Ovary (tissue), 9 donors: Measurements from ENCODE around the gene CRYBB2. TPM values are rescaled to one million over a fixed set of nuclear protein-coding genes. Genes with fewer than 3 reads are reported as not detected.
"Not testable (repeated sequence)": the region's sequence is repeated elsewhere in the genome, so short reads cannot be mapped to it uniquely, and the experiment has no call there.

Experiments
- DNase-seq, 5 donors: peaks; one replicate each; pipeline ENCODE4 v3.0.0-alpha.2; 2019 to 2020
- H3K27ac ChIP-seq, 2 donors: fragments of 200-600 bp; one replicate each; pipeline versions ENCODE4 v1.5.1 to v1.8.0; 2019 to 2022
- H3K27me3 ChIP-seq: fragments of 200-600 bp; one replicate; pipeline ENCODE4 v1.8.0; 2022
- H3K36me3 ChIP-seq: fragments of 200-600 bp; sonication (generic); one replicate; pipeline ENCODE4 v1.5.1; 2019
- H3K4me1 ChIP-seq: one replicate; pipeline ENCODE4 v1.8.1; 2013; ENCODE audit warnings: mild to moderate bottlenecking, moderate library complexity; ENCODE audit not compliant: insufficient read depth
- H3K4me3 ChIP-seq: fragments of 200-600 bp; sonication (generic); one replicate; pipeline ENCODE4 v1.5.1; 2017
- H3K9me3 ChIP-seq, 2 donors: fragments of 200-600 bp in 1 of 2; sonication (generic) in 1 of 2; one replicate each; pipeline versions ENCODE4 v1.5.1 to v1.8.1; 2013 to 2019; ENCODE audit warnings: mild to moderate bottlenecking in 1 of 2, moderate library complexity in 1 of 2
- EP300 ChIP-seq: sonication (generic); formaldehyde crosslinking; IDR thresholded peaks from one replicate; pipeline ENCODE4 v1.6.1; 2017; ENCODE audit warnings: antibody characterized with exemption
- POLR2A ChIP-seq: fragments of 450-650 bp; IDR thresholded peaks from one replicate; pipeline ENCODE4 v1.6.1; 2017; ENCODE audit warnings: antibody characterized with exemption, mild to moderate bottlenecking, moderate library complexity
- WGBS, 3 donors: extraction: QIAGEN DNeasy Blood & Tissue Kit in 1 of 3; methylation state at CpG; one replicate each; pipeline versions ENCODE4 v1.1.5 to v1.1.7; 2013 to 2017; 5-methylcytosine and 5-hydroxymethylcytosine counted together
- intact Hi-C, 4 donors: fragments of 100-400 bp; cut with DNase I; formaldehyde crosslinking; loops; one replicate each; pipeline versions ENCODE4 v1.11.0 to v1.15.1; 2022 to 2023
- polyA plus RNA-seq, 2 donors: library from polyadenylated mRNA; stranded (reverse); fragments of 200-250 nt in 1 of 2; fragments of 350-450 nt in 1 of 2; fragmentation: Illumina TruSeq in 1 of 2; extraction: RNeasy Lipid Tissue Mini Kit (QIAGEN cat#74804) in 1 of 2; gene quantifications; one replicate each; pipeline ENCODE4 v1.2.3, GENCODE V29; 2013 to 2014
- total RNA-seq, 7 donors: library from RNA; depleted of rRNA in 2 of 7; stranded (reverse); fragments of >200 nt in 2 of 7; fragmentation: NEBNext Ultra II Directional in 3 of 7; extraction: Animal tissue kit (Norgen Biotek cat#: 25700) in 3 of 7; gene quantifications; one replicate each; pipeline versions ENCODE4 v1.1.0 to v1.2.4, GENCODE V29; 2016 to 2023
- TF ChIP-seq, protein P1 (sequence below), 3 donors: fragments of 450-650 bp in 2 of 3; fragments of 200-600 bp in 1 of 3; IDR thresholded peaks; one replicate each; pipeline versions ENCODE4 v1.5.1 to v1.8.0; 2016 to 2022; ENCODE audit warnings: antibody characterized with exemption in 3 of 3, mild to moderate bottlenecking in 1 of 3
- donor health status: DM: no; HTN: no; CAD: no; lungs with moderate emphysema.
- donor health status: DM: no; HTN: no; CAD: no.
- donor health status: Bipolar disorder and iron deficiency.
- donor health status: DM: yes; HTN: yes; CAD: no.
- donor health status: DM: no; HTN: no; CAD: no.
- donor health status: DM: yes; HTN: yes; CAD: no.

Gene CRYBB2
- total and polyA plus RNA-seq, 9 donors, result 0.08 to 0.42 (median 0.30) TPM; not detected in 6

DNA sequence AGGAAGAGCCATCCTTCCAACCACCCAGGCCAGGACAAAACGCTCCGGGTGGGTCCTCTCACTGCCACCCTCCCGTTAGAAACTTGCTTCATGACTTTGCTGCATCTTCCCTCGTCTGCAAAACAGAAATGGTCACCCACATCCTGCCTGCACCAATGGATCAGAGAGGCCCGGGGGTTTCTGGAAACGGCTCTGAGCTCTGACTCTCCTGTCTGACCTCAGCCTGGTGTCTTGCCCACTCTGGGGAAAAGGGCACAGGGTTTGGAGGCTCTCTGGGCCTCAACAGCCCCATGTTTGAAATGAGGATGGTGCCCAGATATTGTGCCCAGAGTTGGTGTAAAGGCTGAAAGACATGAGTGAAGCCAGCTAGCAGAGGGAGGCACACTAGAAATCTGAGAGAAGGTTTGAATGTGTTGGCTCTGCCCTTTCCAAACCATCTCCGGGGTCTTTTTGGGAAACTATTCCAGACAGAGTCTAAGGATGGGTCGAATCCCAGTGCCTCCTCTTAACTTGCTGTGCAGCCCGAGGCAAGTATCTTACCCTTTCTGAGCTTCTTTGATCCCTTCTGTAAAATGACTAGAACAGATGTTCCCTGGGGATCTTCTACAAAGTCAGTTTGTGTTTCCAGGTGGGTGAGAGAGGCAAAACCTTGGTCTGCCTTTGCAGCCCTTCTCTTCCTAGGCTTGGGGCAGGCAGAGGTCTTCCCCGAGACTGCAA lies 17.7 kb upstream of the CRYBB2 start:
- H3K4me1 ChIP-seq, result no peaks in the 10 kb centered on the region
- no peak for TF ChIP-seq EP300
- TF ChIP-seq, protein P1, sequence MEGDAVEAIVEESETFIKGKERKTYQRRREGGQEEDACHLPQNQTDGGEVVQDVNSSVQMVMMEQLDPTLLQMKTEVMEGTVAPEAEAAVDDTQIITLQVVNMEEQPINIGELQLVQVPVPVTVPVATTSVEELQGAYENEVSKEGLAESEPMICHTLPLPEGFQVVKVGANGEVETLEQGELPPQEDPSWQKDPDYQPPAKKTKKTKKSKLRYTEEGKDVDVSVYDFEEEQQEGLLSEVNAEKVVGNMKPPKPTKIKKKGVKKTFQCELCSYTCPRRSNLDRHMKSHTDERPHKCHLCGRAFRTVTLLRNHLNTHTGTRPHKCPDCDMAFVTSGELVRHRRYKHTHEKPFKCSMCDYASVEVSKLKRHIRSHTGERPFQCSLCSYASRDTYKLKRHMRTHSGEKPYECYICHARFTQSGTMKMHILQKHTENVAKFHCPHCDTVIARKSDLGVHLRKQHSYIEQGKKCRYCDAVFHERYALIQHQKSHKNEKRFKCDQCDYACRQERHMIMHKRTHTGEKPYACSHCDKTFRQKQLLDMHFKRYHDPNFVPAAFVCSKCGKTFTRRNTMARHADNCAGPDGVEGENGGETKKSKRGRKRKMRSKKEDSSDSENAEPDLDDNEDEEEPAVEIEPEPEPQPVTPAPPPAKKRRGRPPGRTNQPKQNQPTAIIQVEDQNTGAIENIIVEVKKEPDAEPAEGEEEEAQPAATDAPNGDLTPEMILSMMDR (IDR thresholded peaks at IDR 0.05), result no peak
- no peak for TF ChIP-seq POLR2A
- intact Hi-C loops, result no loop called here
- no peaks in the 10 kb centered on the region for H3K27me3 ChIP-seq
- WGBS, 3 donors, result 51 to 63% (median 61%) methylated on average over 9 to 10 of the region's 10 CpGs
- no peaks in the 10 kb centered on the region for H3K36me3 ChIP-seq
- no peaks in the 10 kb centered on the region for H3K9me3 ChIP-seq
- no peak overlapping the region for H3K27ac ChIP-seq
- no peak for DNase-seq
- no peak overlapping the region for H3K4me3 ChIP-seq

DNA sequence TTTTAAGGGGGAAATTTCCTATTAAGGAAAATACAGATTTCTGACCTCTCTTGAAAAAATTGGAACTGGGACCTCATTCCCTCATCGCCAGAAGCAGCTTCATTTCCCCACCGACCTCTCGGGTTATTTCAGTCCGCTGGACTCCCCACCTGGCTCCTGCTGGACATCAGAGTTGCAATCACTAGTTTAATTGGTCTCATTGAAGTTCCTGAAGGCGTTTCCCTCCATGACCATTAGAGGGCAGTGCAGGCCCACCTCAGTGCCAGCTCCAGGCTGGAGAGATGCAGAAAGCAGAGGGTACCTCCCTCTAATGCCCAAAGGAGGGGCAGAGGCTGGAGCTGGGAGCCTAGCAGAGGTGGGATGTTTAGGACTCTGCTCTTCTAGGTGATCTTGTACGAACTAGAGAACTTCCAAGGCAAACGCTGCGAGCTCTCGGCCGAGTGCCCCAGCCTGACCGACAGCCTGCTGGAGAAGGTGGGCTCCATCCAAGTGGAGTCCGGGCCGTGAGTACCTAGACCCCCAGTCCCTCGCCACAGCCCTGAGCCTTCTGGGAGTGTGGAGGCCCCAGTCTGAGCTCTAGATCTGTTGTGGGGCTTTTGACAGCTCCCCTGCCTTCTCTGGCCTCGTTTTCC lies 17.0 kb upstream of the CRYBB2 start:
- H3K4me1 ChIP-seq, result no peaks in the 10 kb centered on the region
- intact Hi-C loops, result no loop called here
- no peak overlapping the region for H3K4me3 ChIP-seq
- 18 to 49% (median 49%) methylated on average over 7 to 15 of the region's 15 CpGs for WGBS, 3 donors
- TF ChIP-seq EP300, result no peak
- TF ChIP-seq, protein P1 (IDR thresholded peaks at IDR 0.05), result peak; percentile 27 to 78 (median 30)
- H3K36me3 ChIP-seq, result no peaks in the 10 kb centered on the region
- no peak overlapping the region for H3K27ac ChIP-seq
- H3K9me3 ChIP-seq, result no peaks in the 10 kb centered on the region
- peak; percentile 33 to 65 (median 48) for DNase-seq
- no peaks in the 10 kb centered on the region for H3K27me3 ChIP-seq

- TF ChIP-seq, protein P1 (IDR thresholded peaks at IDR 0.05), result no peak
- TF ChIP-seq EP300 (no peak), POLR2A (no peak)
- intact Hi-C loops, result no loop called here
- H3K27me3 ChIP-seq, result no peaks in the 10 kb centered on the region
- WGBS, 3 donors, result 93 to 96% (median 93%) methylated on average over 4 of the region's 4 CpGs
- no peak for DNase-seq
- no peaks in the 10 kb centered on the region for H3K4me1 ChIP-seq
- no peaks in the 10 kb centered on the region for H3K9me3 ChIP-seq
- no peak overlapping the region for H3K4me3 ChIP-seq
- H3K36me3 ChIP-seq, result no peaks in the 10 kb centered on the region
- no peak overlapping the region for H3K27ac ChIP-seq
These were observed 16.4 kb upstream of the CRYBB2 start for GRCh38 chr22:25203082-25203481.

GRCh38 chr22:25204547-25204946 lies 14.9 kb upstream of the CRYBB2 start:
- H3K36me3 ChIP-seq, H3K27me3 ChIP-seq, DNase-seq, intact Hi-C loops, H3K27ac ChIP-seq, H3K9me3 ChIP-seq, H3K4me1 ChIP-seq, H3K4me3 ChIP-seq: not testable (repeated sequence)
- 80 to 87% (median 84%) methylated on average over 7 of the region's 7 CpGs for WGBS, 3 donors

DNA sequence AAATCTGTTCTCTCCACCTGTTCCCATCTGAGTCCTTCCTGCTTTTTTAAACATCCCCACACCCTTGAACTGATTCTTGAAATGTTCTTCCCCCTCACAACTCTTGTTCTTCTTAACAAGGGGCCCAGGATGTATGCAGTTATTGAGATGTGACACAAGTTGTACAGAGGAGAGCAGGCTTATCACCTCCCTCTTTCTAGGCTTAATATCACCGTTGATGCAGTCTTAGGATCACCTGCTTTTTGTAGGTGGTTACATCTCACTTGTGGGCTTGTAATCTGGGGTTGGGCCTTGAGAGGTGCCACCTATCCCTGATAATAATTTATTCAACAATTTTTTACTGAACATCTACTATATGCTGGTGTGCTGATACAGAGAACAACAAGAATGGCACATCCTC lies 13.6 kb upstream of the CRYBB2 start:
- intact Hi-C loops, result no loop called here
- Histone ChIP-seq H3K27me3 (no peaks in the 10 kb centered on the region), H3K36me3 (no peaks in the 10 kb centered on the region), H3K4me1 (no peaks in the 10 kb centered on the region), H3K9me3 (no peaks in the 10 kb centered on the region), H3K4me3 (no peak overlapping the region), H3K27ac (no peak overlapping the region)
- DNase-seq, result no peak
- 89 to 93% (median 91%) methylated on average over 1 of the region's 1 CpG for WGBS, 3 donors
- TF ChIP-seq POLR2A (no peak), EP300 (no peak)
- TF ChIP-seq, protein P1 (IDR thresholded peaks at IDR 0.05), result no peak
